ENCODE data around the gene TRABD2B. TPM values are rescaled to one million over a fixed set of nuclear protein-coding genes. Genes with fewer than 3 reads are reported as not detected.

TRABD2B gene
- total RNA-seq, 1 experiment from 2014 or later: 0.36 TPM

DNA sequence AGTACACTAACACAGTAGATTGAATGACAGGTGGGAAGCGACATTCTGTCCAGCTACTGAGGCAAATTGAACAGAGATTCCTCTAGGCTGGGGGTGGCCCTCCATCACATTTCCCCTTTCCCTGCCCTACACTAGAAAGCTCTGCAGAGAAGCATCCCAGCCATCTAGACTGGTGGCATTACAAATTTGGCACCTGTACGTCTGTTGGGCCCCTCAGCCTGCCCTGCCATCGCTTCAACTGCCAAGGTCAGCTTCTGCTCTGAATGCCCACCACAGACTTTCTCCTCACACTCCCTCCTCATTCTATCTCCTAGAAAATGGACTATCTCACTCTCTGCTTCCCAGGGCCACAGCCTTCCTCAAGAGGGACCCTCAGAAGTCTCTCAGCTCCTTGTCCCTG is 16.7 kb downstream of the TRABD2B start:
- Mint-ChIP-seq H3K9me3 (ENCODE audit: unreplicated experiment) (peaks cover 9% of the 10 kb centered on the region), H3K36me3 (ENCODE audit: insufficient read depth, unreplicated experiment) (no peaks in the 10 kb centered on the region), H3K27me3 (ENCODE audit: insufficient read depth, unreplicated experiment) (no peaks in the 10 kb centered on the region), H3K4me3 (ENCODE audit: unreplicated experiment) (no peak overlapping the region), H3K4me1 (ENCODE audit: low read depth, unreplicated experiment) (peaks cover 8% of the 10 kb centered on the region), H3K27ac (ENCODE audit: unreplicated experiment) (no peak overlapping the region)
- no peaks in the 10 kb centered on the region for H3K9me3 ChIP-seq
- no peak for DNase-seq
- no peaks in the 10 kb centered on the region for H3K4me1 ChIP-seq
- no peaks in the 10 kb centered on the region for H3K27me3 ChIP-seq (replicated peaks; ENCODE audit: control insufficient read depth, insufficient read depth, low read length)
- intact Hi-C loops (cut with micrococcal nuclease; ENCODE audit: unreplicated experiment): no loop called here
- H3K36me3 ChIP-seq (ENCODE audit: control insufficient read depth, insufficient read depth, low read length): no peaks in the 10 kb centered on the region
- ChIA-PET CTCF (no interaction called here), POLR2A (no interaction called here)
- BruUV-seq (replicated peaks): no TSS peak
- no peak for TF ChIP-seq CTCF (IDR thresholded peaks at IDR 0.05; ENCODE audit: insufficient read depth in 1 of 2, low read depth in 1 of 2, low read length in 1 of 2, severe bottlenecking in 1 of 2, unreplicated experiment in 1 of 2)
- no peak overlapping the region for H3K4me3 ChIP-seq (ENCODE audit: low read depth, low read length)

DNA sequence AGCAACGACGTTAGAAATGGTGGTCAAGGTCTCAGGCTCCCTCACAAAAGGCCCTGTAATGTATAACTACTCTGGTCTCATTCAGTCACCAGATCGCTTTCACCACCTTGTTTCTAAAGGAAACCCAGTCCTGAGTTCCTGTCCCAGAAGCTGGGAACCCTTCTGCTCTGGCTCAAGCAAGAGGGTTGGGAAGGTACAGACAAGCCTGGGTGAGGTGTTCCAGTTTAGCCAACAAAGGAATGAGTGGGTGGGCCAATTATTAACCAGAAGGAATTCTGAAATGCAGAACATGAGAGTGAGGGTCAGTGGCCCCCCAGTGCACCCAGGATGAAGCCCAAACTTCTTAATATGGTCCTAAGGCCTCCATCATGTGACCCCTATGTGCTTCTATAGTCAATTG is 17.5 kb downstream of the TRABD2B start:
- Histone ChIP-seq H3K27me3 (replicated peaks; ENCODE audit: control insufficient read depth, insufficient read depth, low read length) (no peaks in the 10 kb centered on the region), H3K4me1 (no peaks in the 10 kb centered on the region), H3K36me3 (ENCODE audit: control insufficient read depth, insufficient read depth, low read length) (no peaks in the 10 kb centered on the region), H3K4me3 (ENCODE audit: low read depth, low read length) (no peak overlapping the region), H3K9me3 (no peaks in the 10 kb centered on the region)
- Mint-ChIP-seq H3K27ac (ENCODE audit: unreplicated experiment) (no peak overlapping the region), H3K4me1 (ENCODE audit: low read depth, unreplicated experiment) (peaks cover 8% of the 10 kb centered on the region), H3K27me3 (ENCODE audit: insufficient read depth, unreplicated experiment) (no peaks in the 10 kb centered on the region), H3K36me3 (ENCODE audit: insufficient read depth, unreplicated experiment) (no peaks in the 10 kb centered on the region), H3K9me3 (ENCODE audit: unreplicated experiment) (peaks cover 9% of the 10 kb centered on the region), H3K4me3 (ENCODE audit: unreplicated experiment) (no peak overlapping the region)
- BruUV-seq (replicated peaks): no TSS peak
- no peak for TF ChIP-seq CTCF (IDR thresholded peaks at IDR 0.05; ENCODE audit: insufficient read depth in 1 of 2, low read depth in 1 of 2, low read length in 1 of 2, severe bottlenecking in 1 of 2, unreplicated experiment in 1 of 2)
- ChIA-PET CTCF (no interaction called here), POLR2A (no interaction called here)
- intact Hi-C loops (cut with micrococcal nuclease; ENCODE audit: unreplicated experiment): no loop called here
- no peak for DNase-seq

- H3K4me3 ChIP-seq (ENCODE audit: low read depth, low read length): no peak overlapping the region
- H3K36me3 Mint-ChIP-seq (ENCODE audit: insufficient read depth, unreplicated experiment): no peaks in the 10 kb centered on the region
- CTCF ChIA-PET: no interaction called here
- H3K4me1 Mint-ChIP-seq (ENCODE audit: low read depth, unreplicated experiment): peaks cover 8% of the 10 kb centered on the region
- H3K4me3 Mint-ChIP-seq (ENCODE audit: unreplicated experiment): no peak overlapping the region
- no peaks in the 10 kb centered on the region for H3K36me3 ChIP-seq (ENCODE audit: control insufficient read depth, insufficient read depth, low read length)
- BruUV-seq (replicated peaks): no TSS peak
- POLR2A ChIA-PET: no interaction called here
- no peaks in the 10 kb centered on the region for H3K27me3 Mint-ChIP-seq (ENCODE audit: insufficient read depth, unreplicated experiment)
- H3K27me3 ChIP-seq (replicated peaks; ENCODE audit: control insufficient read depth, insufficient read depth, low read length): no peaks in the 10 kb centered on the region
- intact Hi-C loops (cut with micrococcal nuclease; ENCODE audit: unreplicated experiment): no loop called here
- no peaks in the 10 kb centered on the region for H3K4me1 ChIP-seq
- DNase-seq: no peak
- no peak for TF ChIP-seq CTCF (IDR thresholded peaks at IDR 0.05; ENCODE audit: insufficient read depth in 1 of 2, low read depth in 1 of 2, low read length in 1 of 2, severe bottlenecking in 1 of 2, unreplicated experiment in 1 of 2)
- no peak overlapping the region for H3K27ac Mint-ChIP-seq (ENCODE audit: unreplicated experiment)
- peaks cover 9% of the 10 kb centered on the region for H3K9me3 Mint-ChIP-seq (ENCODE audit: unreplicated experiment)
- H3K9me3 ChIP-seq: no peaks in the 10 kb centered on the region
These were observed 18.7 kb downstream of the TRABD2B start for GRCh38 chr1:47978486-47978885.
